HG03135 (cell line): Measurements from ENCODE around the gene TRIM7.
"Not testable (repeated sequence)": the region's sequence is repeated elsewhere in the genome, so short reads cannot be mapped to it uniquely, and the experiment has no call there.

ENCODE experiments used
- ATAC-seq: cut with Tn5 transposase; IDR thresholded peaks from one replicate; pipeline ENCODE4 v1.9.1; 2021; ENCODE audit warnings: mild to moderate bottlenecking, moderate library complexity; ENCODE audit not compliant: unreplicated experiment

The TRIM7 gene

DNA sequence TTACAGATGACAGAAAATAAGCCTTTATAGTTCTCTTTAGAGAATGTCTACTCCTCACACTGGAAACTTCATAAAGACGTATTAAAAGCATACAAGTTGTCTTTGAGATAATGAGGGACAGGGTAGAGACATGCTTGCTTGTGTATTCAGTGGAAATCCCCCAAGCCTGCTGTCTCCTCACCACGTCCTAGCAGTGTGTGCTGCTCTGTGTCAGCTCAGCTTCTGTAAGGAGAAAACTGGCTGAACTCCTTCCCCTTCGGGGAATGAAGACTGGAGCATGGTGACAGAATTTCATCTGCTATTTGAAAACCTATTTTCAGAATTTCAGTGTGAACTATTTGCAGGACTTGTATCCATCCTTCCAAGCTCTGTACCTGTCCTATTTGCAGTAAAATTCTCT, 48.2 kb downstream of the TRIM7 start:
- no peak for ATAC-seq

DNA sequence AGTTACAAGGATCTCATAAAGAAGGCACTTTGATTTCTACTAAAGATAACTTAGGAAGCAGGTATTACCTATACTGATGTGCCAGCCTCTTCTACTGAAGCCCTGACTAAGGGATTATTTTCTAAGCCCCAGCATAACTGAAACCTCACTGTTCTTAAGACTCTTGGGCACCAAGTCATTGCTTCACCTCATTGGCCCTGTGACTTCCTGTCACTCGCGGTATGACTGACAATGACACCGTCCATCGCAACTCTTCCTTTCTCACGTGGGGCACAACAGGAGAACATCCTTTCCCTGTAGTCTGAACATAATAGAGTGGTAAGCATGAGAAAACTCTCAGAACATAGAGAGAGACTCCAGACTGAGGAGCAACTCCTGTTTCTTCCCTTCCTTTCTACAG, 51.2 kb downstream of the TRIM7 start:
- ATAC-seq, result no peak

DNA sequence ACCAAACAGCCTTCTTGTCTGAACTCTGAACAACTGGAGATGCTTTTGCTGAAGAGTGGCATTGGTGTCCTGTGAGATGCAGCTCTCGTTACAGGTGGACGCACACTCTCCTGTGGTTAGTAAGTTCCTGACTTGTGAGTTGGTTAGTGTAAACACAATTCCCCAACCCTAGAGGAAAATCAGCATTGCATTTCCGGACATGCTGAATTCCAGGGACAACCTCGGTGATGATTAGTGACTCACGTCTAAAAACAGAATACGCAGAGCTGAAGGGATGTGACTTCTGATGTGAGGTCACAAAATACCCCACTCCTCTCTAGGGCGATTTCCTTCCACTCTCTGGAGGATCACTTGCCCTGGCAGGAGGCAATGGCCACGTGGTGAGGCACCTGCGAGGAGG, 52.6 kb downstream of the TRIM7 start:
- ATAC-seq, result no peak

DNA sequence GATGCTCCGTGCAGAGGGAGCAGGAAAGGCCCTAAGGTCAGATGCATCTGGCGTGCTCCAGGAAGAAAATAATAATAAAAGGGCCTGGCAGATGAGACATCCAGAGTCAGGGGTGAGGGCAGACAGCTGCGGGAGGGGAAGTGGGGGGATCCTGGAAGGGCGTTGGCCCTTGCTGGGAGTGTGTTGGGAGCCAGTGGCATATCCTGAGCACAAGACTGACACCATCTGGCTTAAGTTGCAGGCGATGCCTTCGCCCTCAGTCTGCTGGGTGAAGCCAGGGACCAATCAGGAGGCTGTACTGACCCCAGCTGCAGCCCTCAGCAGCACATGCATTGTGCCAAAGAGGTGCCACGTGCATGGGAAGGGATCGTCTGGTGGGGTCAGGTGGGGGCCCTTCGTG, 53.9 kb downstream of the TRIM7 start:
- ATAC-seq, result no peak

DNA sequence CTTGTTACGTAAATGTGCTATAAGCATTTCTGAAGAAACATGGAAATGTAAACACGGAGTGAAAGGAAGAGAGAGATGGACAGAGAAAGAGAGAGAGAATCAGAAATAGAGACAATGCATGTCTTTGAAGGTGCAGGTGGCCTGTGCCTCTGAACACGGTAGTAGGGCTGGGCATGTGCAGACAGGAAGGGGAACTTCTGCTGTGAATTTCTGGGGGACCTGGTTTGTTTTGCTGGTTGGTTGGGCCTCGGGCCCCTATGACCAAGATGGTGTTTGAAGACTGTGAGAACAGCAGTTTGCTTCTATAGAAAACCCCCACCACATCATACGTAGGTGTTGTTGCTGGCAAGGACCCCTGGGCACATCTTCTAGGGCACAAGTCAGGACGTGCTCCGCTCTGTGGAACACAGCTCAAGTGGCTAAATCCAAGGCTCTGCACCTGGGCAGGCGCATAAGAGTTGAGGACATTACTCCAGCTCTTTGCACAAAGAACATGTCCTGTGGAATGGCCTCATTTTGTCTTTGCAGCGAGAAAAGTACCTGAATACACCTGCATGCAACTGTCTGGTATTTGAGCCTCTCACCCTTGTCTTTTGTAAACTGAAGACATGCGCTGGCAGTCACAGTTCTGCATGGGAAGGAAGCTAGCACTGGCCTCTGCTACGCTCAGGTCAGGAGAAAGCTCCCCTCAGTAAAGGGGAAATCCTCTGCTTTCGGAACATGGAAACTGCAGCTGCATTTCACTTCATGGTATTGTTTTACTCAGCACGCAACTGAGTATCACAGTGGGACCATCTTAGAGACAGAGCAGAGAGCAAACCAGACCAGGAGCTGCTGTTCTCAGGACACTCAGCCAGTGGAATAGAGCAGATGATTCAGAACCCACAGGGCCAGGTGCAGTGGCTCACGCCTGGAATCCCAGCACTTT, 54.9 kb downstream of the TRIM7 start:
- no peak for ATAC-seq

DNA sequence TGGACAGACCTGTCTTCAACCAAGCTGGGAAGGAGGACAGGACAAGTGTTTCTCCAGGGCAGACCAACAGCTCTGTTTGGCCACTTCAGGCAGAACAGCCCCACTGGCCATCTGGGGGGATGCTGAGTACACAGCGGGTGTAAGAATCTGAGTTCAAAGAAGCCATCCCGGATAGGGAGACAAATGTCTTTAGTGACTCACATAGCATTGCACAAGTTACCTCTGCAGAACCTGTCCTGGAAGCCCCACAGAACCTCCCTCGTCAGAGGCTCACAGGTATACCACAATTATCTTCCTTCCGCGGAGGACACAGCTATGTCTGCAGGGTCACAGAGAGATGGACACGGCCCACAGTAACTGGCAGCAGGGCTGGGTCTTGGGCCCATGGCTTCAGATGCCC, 55.6 kb downstream of the TRIM7 start:
- ATAC-seq, result no peak

DNA sequence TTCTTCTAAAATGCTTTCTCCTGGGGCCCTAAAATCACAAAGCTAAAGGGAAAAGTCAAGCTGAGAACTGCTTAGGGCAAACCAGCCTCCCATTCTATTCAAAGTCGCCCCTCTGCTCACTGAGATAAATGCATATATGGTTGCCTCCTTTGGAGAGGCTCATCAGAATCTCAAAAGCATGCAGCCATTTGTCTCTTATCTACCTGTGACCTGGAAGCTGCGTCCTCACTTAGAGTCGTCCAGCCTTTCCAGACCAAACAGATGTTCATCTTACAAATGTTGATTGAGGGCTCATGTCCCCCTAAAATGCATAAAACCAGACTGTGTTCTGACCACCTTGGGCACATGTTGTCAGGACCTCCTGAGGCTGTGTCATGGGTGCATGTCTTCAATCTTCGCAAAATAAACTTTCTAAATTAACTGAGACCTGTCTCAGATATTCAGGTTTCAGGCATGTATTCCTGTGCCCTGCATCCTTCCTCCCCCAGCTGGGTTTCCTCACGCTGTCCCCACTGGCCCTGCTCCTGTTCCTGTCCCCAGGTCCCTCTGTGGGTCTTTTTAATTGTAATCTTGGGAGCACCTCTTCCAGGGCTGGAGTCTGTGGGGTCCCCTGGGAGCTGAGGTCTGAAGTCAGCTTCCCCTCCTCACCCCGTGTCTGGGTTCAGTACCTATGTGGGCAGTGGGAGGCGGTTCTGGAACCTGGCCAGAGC, 57.9 kb downstream of the TRIM7 start, which contains the start of gene OR2V2:
Gene OR2V2, plus strand, starts transcription at position 660 of the 710 bp plus-strand sequence. CDS start 7,357 bp downstream, outside the sequence.
- ATAC-seq, result not testable (repeated sequence)

DNA sequence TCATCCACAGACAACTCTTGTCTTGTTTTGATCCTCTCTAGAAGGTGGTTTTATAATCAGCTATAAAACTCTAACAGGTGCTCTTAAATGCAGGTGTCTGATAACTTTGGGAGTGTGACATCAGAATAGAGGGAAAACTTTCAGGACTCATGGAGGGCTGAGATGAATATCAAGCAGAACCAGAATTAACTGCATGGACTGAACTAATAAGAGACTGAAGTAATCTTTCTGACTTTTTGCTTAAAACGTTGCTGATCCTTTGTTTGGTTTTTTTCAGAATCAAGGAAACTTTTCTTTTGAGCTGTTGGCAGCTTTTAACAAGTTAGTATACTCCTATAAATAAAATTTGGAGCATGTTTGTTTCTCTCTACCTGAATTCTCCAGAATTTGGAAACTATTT, 59.9 kb downstream of the TRIM7 start:
- no peak for ATAC-seq
